NT2/D1 (cell line): ENCODE data around the gene LRMDA.

ENCODE experiments used
- DNase-seq: peaks from one replicate; pipeline ENCODE4 v3.0.0-alpha.2; 2011; ENCODE audit warnings: low read depth, low spot score
- H3K27me3 ChIP-seq: 2 replicates; pipeline ENCODE4 v1.6.0; 2011; ENCODE audit warnings: mild to moderate bottlenecking; ENCODE audit not compliant: insufficient read length, insufficient read depth
- H3K36me3 ChIP-seq: 2 replicates; pipeline ENCODE4 v1.6.1; 2011; ENCODE audit warnings: mild to moderate bottlenecking, low read length, mixed read lengths; ENCODE audit not compliant: insufficient read depth, insufficient read length
- H3K4me1 ChIP-seq: 2 replicates; pipeline ENCODE4 v1.5.1; 2011; ENCODE audit not compliant: insufficient read depth, insufficient read length
- H3K4me3 ChIP-seq: 2 replicates; pipeline ENCODE4 v1.5.1; 2011; ENCODE audit warnings: low read depth; ENCODE audit not compliant: insufficient read length
- H3K9ac ChIP-seq: 2 replicates; pipeline ENCODE4 v1.6.0; 2011; ENCODE audit warnings: low read depth; ENCODE audit not compliant: insufficient read length
- H3K9me3 ChIP-seq: 2 replicates; pipeline ENCODE4 v1.5.1; 2011; ENCODE audit warnings: mild to moderate bottlenecking, low read length; ENCODE audit not compliant: insufficient read depth
- SUZ12 ChIP-seq: IDR thresholded peaks from 2 replicates; pipeline ENCODE4 v1.6.1; 2011; ENCODE audit not compliant: insufficient read length, insufficient read depth; ENCODE audit errors: extremely low read depth
- YY1 ChIP-seq: IDR thresholded peaks from 2 replicates; pipeline ENCODE4 v1.6.1; 2011; ENCODE audit not compliant: insufficient read length, insufficient read depth
- ZNF274 ChIP-seq: IDR thresholded peaks from 2 replicates; pipeline ENCODE4 v1.6.1; 2011; ENCODE audit warnings: mild to moderate bottlenecking, low read depth, low read length

Gene LRMDA

GRCh38 chr10:75774783-75775490, 343.5 kb downstream of the LRMDA start:
- Histone ChIP-seq H3K36me3 (no peaks in the 10 kb centered on the region), H3K9me3 (no peaks in the 10 kb centered on the region), H3K4me1 (no peaks in the 10 kb centered on the region), H3K9ac (no peak overlapping the region), H3K4me3 (no peak overlapping the region), H3K27me3 (no peaks in the 10 kb centered on the region)
- TF ChIP-seq ZNF274 = no peak
- TF ChIP-seq YY1 = no peak
- no peak for TF ChIP-seq SUZ12
- DNase-seq = no peak

GRCh38 chr10:75776738-75777504, 345.5 kb downstream of the LRMDA start:
- Histone ChIP-seq H3K9ac (no peak overlapping the region), H3K4me1 (no peaks in the 10 kb centered on the region)

GRCh38 chr10:75778665-75779064, 347.2 kb downstream of the LRMDA start:
- Histone ChIP-seq H3K27me3 (no peaks in the 10 kb centered on the region), H3K4me1 (no peaks in the 10 kb centered on the region), H3K4me3 (no peak overlapping the region), H3K9me3 (no peaks in the 10 kb centered on the region), H3K36me3 (no peaks in the 10 kb centered on the region), H3K9ac (no peak overlapping the region)
- TF ChIP-seq YY1 = no peak
- TF ChIP-seq SUZ12 = no peak
- no peak for TF ChIP-seq ZNF274
- no peak for DNase-seq

More at GRCh38 chr10:75776738-75777504, 345.5 kb downstream of the LRMDA start:
- DNase-seq = no peak
- Histone ChIP-seq H3K36me3 (no peaks in the 10 kb centered on the region), H3K27me3 (no peaks in the 10 kb centered on the region), H3K4me3 (no peak overlapping the region), H3K9me3 (no peaks in the 10 kb centered on the region)
- TF ChIP-seq SUZ12 (no peak), ZNF274 (no peak), YY1 (no peak)

- Histone ChIP-seq H3K4me1 (no peaks in the 10 kb centered on the region), H3K9me3 (no peaks in the 10 kb centered on the region), H3K4me3 (no peak overlapping the region), H3K27me3 (no peaks in the 10 kb centered on the region), H3K36me3 (no peaks in the 10 kb centered on the region), H3K9ac (no peak overlapping the region)
- no peak for DNase-seq
- TF ChIP-seq YY1 = no peak
- TF ChIP-seq SUZ12 = no peak
- no peak for TF ChIP-seq ZNF274
These were observed 347.9 kb downstream of the LRMDA start for GRCh38 chr10:75779276-75779675.

GRCh38 chr10:75782463-75783248, 351.2 kb downstream of the LRMDA start:
- Histone ChIP-seq H3K9me3 (no peaks in the 10 kb centered on the region), H3K9ac (no peak overlapping the region), H3K4me1 (no peaks in the 10 kb centered on the region), H3K27me3 (no peaks in the 10 kb centered on the region), H3K4me3 (no peak overlapping the region), H3K36me3 (no peaks in the 10 kb centered on the region)
- no peak for DNase-seq
- TF ChIP-seq SUZ12 (no peak), YY1 (no peak), ZNF274 (no peak)

- no peak overlapping the region for H3K9ac ChIP-seq
- DNase-seq = no peak
- H3K4me1 ChIP-seq = no peaks in the 10 kb centered on the region
- no peak for TF ChIP-seq SUZ12
- TF ChIP-seq YY1 = no peak
- TF ChIP-seq ZNF274 = no peak
- H3K9me3 ChIP-seq = no peaks in the 10 kb centered on the region
- H3K27me3 ChIP-seq = no peaks in the 10 kb centered on the region
- no peak overlapping the region for H3K4me3 ChIP-seq
- no peaks in the 10 kb centered on the region for H3K36me3 ChIP-seq
These were observed 357.2 kb downstream of the LRMDA start for GRCh38 chr10:75788394-75789205.
